Activated CD4-positive, alpha-beta T cell treated with anti-CD3 and anti-CD28 coated beads for 36 hours (primary cell): ENCODE measurements around the gene NBAS. TPM values are rescaled to one million over a fixed set of nuclear protein-coding genes. Genes with fewer than 3 reads are reported as not detected.

Experiments
- ATAC-seq: fragments of 200-7000 bp; cut with Tn5 transposase; one replicate; pipeline ENCODE4 v1.10.0; 2021; ENCODE audit warnings: mild to moderate bottlenecking, moderate library complexity
- CTCF ChIA-PET: fragments of 350-600 bp; sonication (Branson Sonifier 250); formaldehyde crosslinking; loops from one replicate; lab custom pipeline; 2021; ENCODE audit warnings: antibody characterized with exemption; lab: Charles Lee
- POLR2A ChIA-PET: fragments of 350-600 bp; sonication (Branson Sonifier 250); formaldehyde crosslinking; loops from one replicate; lab custom pipeline; 2021; ENCODE audit warnings: antibody characterized with exemption, inconsistent platforms; lab: Charles Lee
- DNase-seq: peaks from one replicate; pipeline ENCODE4 v3.0.0-alpha.2; 2020
- H3K27ac Mint-ChIP-seq: one replicate; pipeline ENCODE4 v1.8.0; 2021; ENCODE audit warnings: mixed read lengths
- H3K27me3 Mint-ChIP-seq: one replicate; pipeline ENCODE4 v1.8.0; 2021; ENCODE audit warnings: mixed read lengths
- H3K36me3 Mint-ChIP-seq: one replicate; pipeline ENCODE4 v1.8.0; 2021; ENCODE audit warnings: low read depth, mixed read lengths
- H3K4me1 Mint-ChIP-seq: one replicate; pipeline ENCODE4 v1.8.0; 2021; ENCODE audit warnings: mixed read lengths
- H3K4me3 Mint-ChIP-seq: one replicate; pipeline ENCODE4 v1.8.0; 2021; ENCODE audit warnings: mild to moderate bottlenecking, moderate library complexity, mixed read lengths
- H3K9me3 Mint-ChIP-seq: one replicate; pipeline ENCODE4 v1.8.0; 2021; ENCODE audit warnings: low read depth, mixed read lengths
- intact Hi-C, 2 experiments: fragments of 100-400 bp; cut with DNase I in 1 of 2; cut with micrococcal nuclease in 1 of 2; formaldehyde crosslinking; loops; one replicate each; pipeline versions ENCODE4 v1.14.2 to v1.15.1; 2022 to 2024; cut with DNase I, micrococcal nuclease
- total RNA-seq, 2 experiments: library from RNA; stranded (reverse); gene quantifications; one replicate each; pipeline ENCODE4 v1.2.3, GENCODE V29; 2021

The NBAS gene
- total RNA-seq, 2 experiments from 2014 or later, result 38.1 to 44.3 TPM

GRCh38 chr2:15159206-15159605 lies 401.9 kb downstream of the NBAS start:
- DNase-seq (no peak), ATAC-seq (no peak)
- peaks cover 13% of the 10 kb centered on the region for H3K27me3 Mint-ChIP-seq
- no peak overlapping the region for H3K4me3 Mint-ChIP-seq
- POLR2A ChIA-PET, result no interaction called here
- intact Hi-C loops, result no loop called here
- H3K27ac Mint-ChIP-seq, result no peak overlapping the region
- H3K36me3 Mint-ChIP-seq, result no peaks in the 10 kb centered on the region
- H3K9me3 Mint-ChIP-seq, result no peaks in the 10 kb centered on the region
- CTCF ChIA-PET, result no interaction called here
- peaks cover 9% of the 10 kb centered on the region for H3K4me1 Mint-ChIP-seq

DNA sequence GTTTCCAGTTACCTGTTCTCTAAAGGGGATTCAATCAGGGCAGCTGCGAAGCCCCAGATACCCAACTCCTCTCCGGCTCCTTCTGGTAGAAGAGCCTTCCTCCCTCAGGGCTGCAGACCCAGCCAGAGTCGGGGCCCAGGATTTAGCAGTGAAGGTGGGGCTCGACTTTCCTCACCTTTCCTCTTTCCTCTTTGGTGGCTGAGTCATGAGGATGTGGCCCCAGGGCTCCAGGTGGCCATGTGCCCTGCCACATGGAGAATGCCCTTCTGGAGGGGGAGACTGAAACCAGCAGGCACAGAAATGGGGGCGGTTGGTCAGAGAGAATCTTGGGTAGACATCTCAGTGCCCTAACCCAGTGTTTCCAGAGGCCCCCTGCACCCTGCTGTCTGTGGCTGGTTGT lies 402.6 kb downstream of the NBAS start:
- no peaks in the 10 kb centered on the region for H3K9me3 Mint-ChIP-seq
- H3K4me3 Mint-ChIP-seq, result no peak overlapping the region
- ChIA-PET POLR2A (no interaction called here), CTCF (interaction anchor here (0.6 kb wide), 1 partner anchor 445 kb away, joined by 3 read pairs; no protein-coding TSS in a partner anchor)
- no peaks in the 10 kb centered on the region for H3K36me3 Mint-ChIP-seq
- intact Hi-C loops, result no loop called here
- H3K27ac Mint-ChIP-seq, result no peak overlapping the region
- no peak for ATAC-seq
- no peak for DNase-seq
- peaks cover 12% of the 10 kb centered on the region for H3K27me3 Mint-ChIP-seq
- H3K4me1 Mint-ChIP-seq, result peaks cover 9% of the 10 kb centered on the region

GRCh38 chr2:15158100-15158499 lies 403.0 kb downstream of the NBAS start:
- H3K36me3 Mint-ChIP-seq, result no peaks in the 10 kb centered on the region
- H3K4me3 Mint-ChIP-seq, result no peak overlapping the region
- H3K4me1 Mint-ChIP-seq, result peaks cover 9% of the 10 kb centered on the region
- ChIA-PET POLR2A (no interaction called here), CTCF (interaction anchor here (0.6 to 0.7 kb wide), 2 partner anchors 14 to 445 kb away, joined by 3 read pairs; no protein-coding TSS in a partner anchor)
- peaks cover 11% of the 10 kb centered on the region for H3K27me3 Mint-ChIP-seq
- H3K27ac Mint-ChIP-seq, result no peak overlapping the region
- no peak for DNase-seq
- no peaks in the 10 kb centered on the region for H3K9me3 Mint-ChIP-seq
- intact Hi-C loops, result no loop called here
- ATAC-seq, result no peak

GRCh38 chr2:15155959-15156574 lies 405.1 kb downstream of the NBAS start:
- CTCF ChIA-PET, result no interaction called here
- intact Hi-C loops, result no loop called here
- Mint-ChIP-seq H3K36me3 (no peaks in the 10 kb centered on the region), H3K9me3 (no peaks in the 10 kb centered on the region), H3K4me3 (no peak overlapping the region), H3K27me3 (peaks cover 7% of the 10 kb centered on the region), H3K27ac (no peak overlapping the region), H3K4me1 (peaks cover 9% of the 10 kb centered on the region)
- no peak for DNase-seq
- POLR2A ChIA-PET, result interaction anchor here (0.6 kb wide), 1 partner anchor 30 kb away, joined by 3 read pairs; no protein-coding TSS in a partner anchor
- ATAC-seq, result no peak

GRCh38 chr2:15154297-15154696 lies 406.8 kb downstream of the NBAS start:
- H3K27me3 Mint-ChIP-seq, result peaks cover 5% of the 10 kb centered on the region
- POLR2A ChIA-PET, result interaction anchor here (0.5 kb wide), 1 partner anchor 120 kb away, joined by 3 read pairs; no protein-coding TSS in a partner anchor
- CTCF ChIA-PET, result no interaction called here
- intact Hi-C loops, result no loop called here
- H3K36me3 Mint-ChIP-seq, result no peaks in the 10 kb centered on the region
- ATAC-seq (peak; percentile 74), DNase-seq (no peak)
- H3K4me1 Mint-ChIP-seq, result peaks cover 9% of the 10 kb centered on the region
- H3K27ac Mint-ChIP-seq, result no peak overlapping the region
- H3K9me3 Mint-ChIP-seq, result no peaks in the 10 kb centered on the region
- no peak overlapping the region for H3K4me3 Mint-ChIP-seq

- Mint-ChIP-seq H3K27me3 (peaks cover 5% of the 10 kb centered on the region), H3K4me3 (no peak overlapping the region), H3K9me3 (no peaks in the 10 kb centered on the region), H3K27ac (no peak overlapping the region), H3K36me3 (no peaks in the 10 kb centered on the region), H3K4me1 (peaks cover 9% of the 10 kb centered on the region)
- intact Hi-C loops, result no loop called here
- ATAC-seq (no peak), DNase-seq (no peak)
- CTCF ChIA-PET, result interaction anchor here (0.5 kb wide), 1 partner anchor 575 kb away, joined by 3 read pairs; no protein-coding TSS in a partner anchor
- POLR2A ChIA-PET, result no interaction called here
Observed at GRCh38 chr2:15152382-15152781, 408.8 kb downstream of the NBAS start.

- DNase-seq (no peak), ATAC-seq (no peak)
- Mint-ChIP-seq H3K27me3 (peaks cover 3% of the 10 kb centered on the region), H3K36me3 (no peaks in the 10 kb centered on the region), H3K4me3 (no peak overlapping the region), H3K9me3 (no peaks in the 10 kb centered on the region), H3K27ac (no peak overlapping the region), H3K4me1 (peaks cover 3% of the 10 kb centered on the region)
- intact Hi-C loops, result no loop called here
- ChIA-PET CTCF (no interaction called here), POLR2A (no interaction called here)
Observed at GRCh38 chr2:15149063-15149462, 412.1 kb downstream of the NBAS start.

DNA sequence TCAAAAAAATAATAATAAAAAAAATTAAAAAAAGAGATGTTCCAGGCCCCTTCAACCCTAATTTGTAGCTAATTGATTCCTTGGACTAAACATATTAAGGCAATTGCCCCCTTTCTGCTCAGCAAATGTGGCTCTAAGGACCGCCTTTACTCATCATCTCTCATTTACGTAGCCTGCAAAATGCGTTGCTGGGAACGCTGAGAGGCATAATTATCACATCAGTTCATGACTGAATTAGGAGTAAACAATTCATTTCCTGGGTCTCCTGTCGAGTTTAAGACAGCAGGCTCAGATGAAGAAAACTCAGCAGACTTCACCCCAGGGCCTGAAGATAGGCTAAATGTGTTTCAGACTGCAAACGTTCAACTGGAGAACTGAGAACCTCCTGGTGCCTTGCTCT lies 413.5 kb downstream of the NBAS start:
- Mint-ChIP-seq H3K9me3 (no peaks in the 10 kb centered on the region), H3K36me3 (no peaks in the 10 kb centered on the region), H3K27ac (no peak overlapping the region), H3K27me3 (peaks cover 3% of the 10 kb centered on the region), H3K4me3 (no peak overlapping the region), H3K4me1 (peaks cover 9% of the 10 kb centered on the region)
- intact Hi-C loops, result no loop called here
- no peak for ATAC-seq
- DNase-seq, result no peak
- ChIA-PET POLR2A (no interaction called here), CTCF (interaction anchor here (1.2 kb wide), 1 partner anchor 13 kb away, joined by 3 read pairs; no protein-coding TSS in a partner anchor)

DNA sequence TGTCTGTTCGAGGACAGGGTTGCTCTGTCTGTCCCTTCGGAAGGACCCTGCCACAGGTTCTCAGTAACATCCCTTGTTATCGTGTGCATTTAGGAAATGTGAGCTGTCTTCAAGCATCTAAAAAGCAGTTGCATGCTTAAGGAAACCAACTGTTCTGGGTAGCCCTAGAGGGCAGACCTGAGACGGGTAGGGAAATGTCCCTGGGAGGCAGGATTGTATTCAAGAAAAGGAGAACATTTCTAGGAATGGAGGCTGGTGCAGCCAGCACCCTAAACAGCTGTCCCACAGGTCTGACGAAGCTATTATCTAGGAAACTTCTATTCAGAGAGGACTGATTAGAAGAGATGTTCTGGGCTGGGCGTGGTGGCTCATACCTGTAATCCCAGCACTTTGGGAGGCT lies 414.2 kb downstream of the NBAS start:
- CTCF ChIA-PET, result interaction anchor here (1.2 kb wide), 1 partner anchor 13 kb away, joined by 3 read pairs; no protein-coding TSS in a partner anchor
- POLR2A ChIA-PET, result no interaction called here

GRCh38 chr2:15145919-15146318 lies 415.2 kb downstream of the NBAS start:
- DNase-seq (peak; percentile 37), ATAC-seq (peak; percentile 11)
- H3K27ac Mint-ChIP-seq, result no peak overlapping the region
- CTCF ChIA-PET, result no interaction called here
- intact Hi-C loops, result no loop called here
- no peak overlapping the region for H3K4me3 Mint-ChIP-seq
- peaks cover 3% of the 10 kb centered on the region for H3K27me3 Mint-ChIP-seq
- H3K4me1 Mint-ChIP-seq, result peaks cover 26% of the 10 kb centered on the region
- H3K36me3 Mint-ChIP-seq, result no peaks in the 10 kb centered on the region
- POLR2A ChIA-PET, result no interaction called here
- peaks cover 5% of the 10 kb centered on the region for H3K9me3 Mint-ChIP-seq

More for the DNA sequence above, 414.2 kb downstream of the NBAS start:
- Mint-ChIP-seq H3K4me1 (peaks cover 15% of the 10 kb centered on the region), H3K36me3 (no peaks in the 10 kb centered on the region), H3K27ac (no peak overlapping the region), H3K27me3 (peaks cover 3% of the 10 kb centered on the region), H3K4me3 (no peak overlapping the region), H3K9me3 (no peaks in the 10 kb centered on the region)
- no peak for ATAC-seq
- DNase-seq, result no peak
- intact Hi-C loops, result no loop called here

- peaks cover 26% of the 10 kb centered on the region for H3K4me1 Mint-ChIP-seq
- H3K36me3 Mint-ChIP-seq, result no peaks in the 10 kb centered on the region
- peaks cover 3% of the 10 kb centered on the region for H3K27me3 Mint-ChIP-seq
- intact Hi-C loops, result no loop called here
- no peak for ATAC-seq
- peaks cover 5% of the 10 kb centered on the region for H3K9me3 Mint-ChIP-seq
- POLR2A ChIA-PET, result no interaction called here
- CTCF ChIA-PET, result no interaction called here
- no peak for DNase-seq
- no peak overlapping the region for H3K27ac Mint-ChIP-seq
- no peak overlapping the region for H3K4me3 Mint-ChIP-seq
Observed at GRCh38 chr2:15145046-15145817, 415.9 kb downstream of the NBAS start.
